Left colon (tissue), 2 donors: Measurements from ENCODE around the gene HDC. TPM values are rescaled to one million over a fixed set of nuclear protein-coding genes. Genes with fewer than 3 reads are reported as not detected.

Experiments used
- ATAC-seq: fragments of 200-7000 bp; cut with Tn5 transposase; one replicate; pipeline ENCODE4 v1.9.1; 2020; ENCODE audit warnings: mild to moderate bottlenecking, moderate library complexity
- DNase-seq, 2 donors: peaks; one replicate each; pipeline ENCODE4 v3.0.0-alpha.2; 2020
- intact Hi-C, 2 donors: fragments of 100-400 bp; cut with DNase I in 1 of 2; cut with micrococcal nuclease in 1 of 2; formaldehyde crosslinking; loops; one replicate each; pipeline versions ENCODE4 v1.11.2 to v1.14.0; 2022; cut with DNase I, micrococcal nuclease
- total RNA-seq, 2 donors: library from RNA; stranded (reverse); fragmentation: NEBNext Ultra II Directional; extraction: Animal tissue kit (Norgen Biotek cat#: 25700); gene quantifications; one replicate each; pipeline ENCODE4 v1.2.1, GENCODE V29; 2021
- donor health status: DM: no; HTN: no; CAD: no.
- donor health status: DM: yes; HTN: yes; CAD: no.

Gene HDC
- total RNA-seq, 2 donors from 2014 or later = 0.40 to 2.6 TPM

GRCh38 chr15:50259276-50259675, 6.2 kb downstream of the HDC start:
- ATAC-seq (no peak), DNase-seq (no peak)
- intact Hi-C loops = no loop called here

GRCh38 chr15:50257924-50258323, 7.6 kb downstream of the HDC start:
- no peak for ATAC-seq
- intact Hi-C loops = no loop called here

GRCh38 chr15:50257332-50257731, 8.2 kb downstream of the HDC start:
- ATAC-seq = no peak
- DNase-seq = no peak
- intact Hi-C loops = no loop called here

More at GRCh38 chr15:50257924-50258323, 7.6 kb downstream of the HDC start:
- no peak for DNase-seq

- no peak for DNase-seq
- intact Hi-C loops = no loop called here
- ATAC-seq = no peak
Measured at GRCh38 chr15:50256188-50257041, 9.1 kb downstream of the HDC start.

- no peak for ATAC-seq
- intact Hi-C loops = no loop called here
- no peak for DNase-seq
Measured at GRCh38 chr15:50252556-50252955, 13.0 kb downstream of the HDC start.

- DNase-seq = no peak
Measured at GRCh38 chr15:50251638-50252182, 13.8 kb downstream of the HDC start.

GRCh38 chr15:50250760-50251394, 14.6 kb downstream of the HDC start:
- DNase-seq (no peak), ATAC-seq (no peak)
- intact Hi-C loops = no loop called here

More at GRCh38 chr15:50251638-50252182, 13.8 kb downstream of the HDC start:
- intact Hi-C loops = no loop called here
- no peak for ATAC-seq

GRCh38 chr15:50249704-50250103, 15.8 kb downstream of the HDC start:
- DNase-seq (no peak), ATAC-seq (no peak)
- intact Hi-C loops = no loop called here

- no peak for ATAC-seq
Measured at GRCh38 chr15:50248994-50249582, 16.4 kb downstream of the HDC start.

GRCh38 chr15:50247819-50248655, 17.5 kb downstream of the HDC start:
- ATAC-seq (peak; percentile 82), DNase-seq (peak; percentile 33 to 38)
- intact Hi-C loops = no loop called here

More at GRCh38 chr15:50248994-50249582, 16.4 kb downstream of the HDC start:
- intact Hi-C loops = no loop called here
- no peak for DNase-seq

GRCh38 chr15:50246631-50247030, 18.9 kb downstream of the HDC start:
- DNase-seq (no peak), ATAC-seq (no peak)
- intact Hi-C loops = no loop called here

GRCh38 chr15:50244959-50245624, 20.4 kb downstream of the HDC start:
- intact Hi-C loops = no loop called here
- no peak for DNase-seq

GRCh38 chr15:50244153-50244552, 21.4 kb downstream of the HDC start:
- intact Hi-C loops = no loop called here
- ATAC-seq (no peak), DNase-seq (no peak)

More at GRCh38 chr15:50244959-50245624, 20.4 kb downstream of the HDC start:
- ATAC-seq = no peak

GRCh38 chr15:50241684-50242450, 23.7 kb downstream of the HDC start:
- intact Hi-C loops = no loop called here
- ATAC-seq = peak; percentile 29
- no peak for DNase-seq

- DNase-seq = no peak
- intact Hi-C loops = loop anchor here in 1 of 2 donors (10.0 kb wide), 1 partner anchor 57 kb away; no protein-coding TSS in a partner anchor
- no peak for ATAC-seq
Measured at GRCh38 chr15:50238255-50238654, 27.3 kb downstream of the HDC start.

GRCh38 chr15:50236433-50236832, 29.1 kb downstream of the HDC start:
- intact Hi-C loops = loop anchor here in 1 of 2 donors (10.0 kb wide), 1 partner anchor 58 kb away; no protein-coding TSS in a partner anchor
- no peak for ATAC-seq
- DNase-seq = no peak

- ATAC-seq (no peak), DNase-seq (no peak)
- intact Hi-C loops = loop anchor here in 1 of 2 donors (10.0 kb wide), 1 partner anchor 59 kb away; no protein-coding TSS in a partner anchor
Measured at GRCh38 chr15:50235794-50236193, 29.7 kb downstream of the HDC start.
